GM19395 (cell line): ENCODE data around the gene NAA20.
"Not testable (repeated sequence)": the region's sequence is repeated elsewhere in the genome, so short reads cannot be mapped to it uniquely, and the experiment has no call there.

Source experiments
- ATAC-seq: cut with Tn5 transposase; IDR thresholded peaks from one replicate; pipeline ENCODE4 v1.9.1; 2021; ENCODE audit warnings: mild to moderate bottlenecking, moderate library complexity; ENCODE audit not compliant: unreplicated experiment

The NAA20 gene

DNA sequence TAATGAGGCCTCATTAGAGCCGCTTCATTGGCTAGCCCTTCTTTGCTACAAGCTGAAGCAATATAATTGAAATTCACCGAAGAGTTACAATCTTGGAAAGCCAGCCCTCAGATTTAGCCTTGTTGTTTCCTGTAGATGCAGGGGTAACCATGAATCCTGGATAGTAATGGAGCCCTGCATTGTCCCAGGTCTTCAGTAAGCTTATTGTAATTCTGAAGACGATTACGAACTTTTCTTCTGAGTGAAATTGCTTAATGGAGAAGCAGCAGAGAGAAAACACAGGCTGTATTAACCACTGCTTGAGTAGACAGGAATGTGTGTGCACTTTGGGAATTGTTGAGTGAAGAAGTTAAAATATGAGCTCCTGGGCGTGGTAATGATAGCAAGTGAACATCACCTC lies 26.3 kb upstream of the NAA20 start:
- ATAC-seq: no peak

DNA sequence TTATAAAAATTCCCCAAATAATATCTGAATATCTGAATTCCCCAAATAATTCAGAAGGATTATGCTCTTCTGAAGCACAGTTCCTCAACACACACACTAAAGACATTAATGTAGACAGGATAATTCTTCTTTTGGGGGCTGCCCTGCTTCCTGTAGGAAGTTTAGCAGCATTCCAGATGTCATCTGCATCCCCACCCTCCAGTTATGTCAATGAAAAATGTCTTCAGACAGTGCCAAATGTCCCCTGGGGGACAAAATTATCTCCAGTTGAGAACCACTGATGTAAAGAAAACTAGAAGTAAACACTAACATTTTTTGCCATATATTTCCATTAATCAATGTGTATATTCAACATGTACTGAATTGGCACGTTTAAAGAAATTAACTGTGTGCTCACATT lies 25.9 kb upstream of the NAA20 start:
- ATAC-seq: no peak

DNA sequence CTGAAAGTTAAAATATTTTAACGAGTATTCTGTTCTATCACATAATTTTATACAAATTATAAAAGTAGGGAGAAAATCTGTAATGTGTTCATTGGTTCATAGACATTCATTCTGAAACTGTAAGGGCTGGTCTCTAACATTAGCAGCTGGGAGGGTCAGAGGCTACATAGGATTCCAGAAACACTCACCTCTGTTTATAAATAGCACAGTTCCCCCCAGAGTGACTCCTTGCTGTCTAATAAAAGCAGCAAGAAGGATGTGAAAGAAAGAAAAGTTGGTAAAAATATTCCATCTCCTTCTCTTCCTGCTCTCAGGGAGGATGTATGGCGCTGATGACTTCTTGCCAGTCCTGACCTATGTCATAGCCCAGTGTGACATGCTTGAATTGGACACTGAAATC lies 25.3 kb upstream of the NAA20 start:
- no peak for ATAC-seq

DNA sequence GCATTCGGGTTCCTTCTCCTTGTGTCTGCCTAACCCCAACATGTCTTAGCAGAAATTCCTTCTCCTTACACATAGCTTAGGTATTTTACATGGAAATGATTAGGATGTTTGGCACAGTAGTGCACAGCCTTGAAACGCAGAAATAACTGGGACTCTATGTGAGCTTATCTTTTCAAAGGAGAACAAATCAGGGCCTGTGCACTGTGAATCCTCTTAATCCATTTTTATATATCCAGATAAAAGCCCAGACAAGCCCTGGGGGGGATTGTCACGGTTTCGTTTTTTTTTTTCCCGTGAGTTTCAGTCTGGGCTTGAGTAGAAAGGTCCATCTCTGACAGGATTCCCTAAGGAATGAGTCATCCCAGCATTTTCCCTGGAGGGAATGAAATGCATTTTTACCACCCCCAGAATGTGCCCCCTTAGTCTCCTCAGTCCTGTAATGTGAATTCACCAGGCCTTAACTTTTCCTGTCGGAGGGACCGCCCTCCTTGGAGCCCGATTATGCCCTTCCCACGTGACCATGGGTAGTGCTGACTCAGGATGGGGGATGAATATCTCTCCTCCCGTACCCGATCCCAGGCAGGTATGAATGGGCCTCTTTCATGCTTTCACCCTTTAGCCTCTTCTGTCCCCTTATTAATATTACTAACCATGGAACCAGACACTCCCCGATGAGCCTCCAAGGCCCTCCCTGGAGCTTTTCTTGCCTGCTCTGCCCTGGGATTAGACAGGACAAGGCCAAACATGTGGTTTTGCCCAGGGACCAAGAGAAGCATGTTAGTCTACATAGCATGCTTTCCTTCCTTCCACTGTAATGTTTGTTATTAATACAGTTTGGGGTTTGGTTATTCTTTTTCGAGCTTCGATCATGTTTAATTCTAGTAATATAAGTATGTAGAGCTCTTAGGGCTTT lies 23.9 kb upstream of the NAA20 start:
- no peak for ATAC-seq

- no peak for ATAC-seq
Observed at GRCh38 chr20:19993958-19994669, 23.0 kb upstream of the NAA20 start.

DNA sequence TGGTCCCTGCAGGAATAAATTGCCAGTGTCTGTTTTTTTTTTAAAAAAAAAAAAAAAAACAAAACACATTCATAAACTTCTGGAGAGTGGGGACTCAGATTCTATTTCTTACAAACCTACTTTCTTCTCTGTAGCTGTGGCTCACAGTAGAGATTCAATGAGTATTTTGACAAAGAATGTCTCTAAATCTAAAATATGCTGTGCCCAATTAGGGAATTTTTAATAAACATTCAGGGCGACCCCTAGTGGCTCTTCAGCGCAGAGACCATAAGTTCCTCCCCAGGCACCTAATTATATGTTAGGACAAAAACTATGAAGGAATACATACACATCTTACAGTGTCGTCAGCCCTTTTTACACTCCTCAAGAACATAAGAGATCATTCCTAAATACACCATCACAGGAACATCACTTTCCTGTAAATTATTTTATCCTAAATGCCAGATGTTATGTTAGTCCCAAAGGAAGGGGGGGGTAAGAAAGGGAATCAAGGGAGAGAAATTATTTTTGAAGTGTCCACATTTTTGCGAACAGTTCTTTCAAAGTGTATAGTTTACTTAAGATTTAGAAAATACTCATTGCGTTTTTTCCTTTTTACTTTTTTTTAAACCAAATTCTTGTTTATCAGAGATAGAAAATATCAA lies 21.8 kb upstream of the NAA20 start:
- no peak for ATAC-seq

DNA sequence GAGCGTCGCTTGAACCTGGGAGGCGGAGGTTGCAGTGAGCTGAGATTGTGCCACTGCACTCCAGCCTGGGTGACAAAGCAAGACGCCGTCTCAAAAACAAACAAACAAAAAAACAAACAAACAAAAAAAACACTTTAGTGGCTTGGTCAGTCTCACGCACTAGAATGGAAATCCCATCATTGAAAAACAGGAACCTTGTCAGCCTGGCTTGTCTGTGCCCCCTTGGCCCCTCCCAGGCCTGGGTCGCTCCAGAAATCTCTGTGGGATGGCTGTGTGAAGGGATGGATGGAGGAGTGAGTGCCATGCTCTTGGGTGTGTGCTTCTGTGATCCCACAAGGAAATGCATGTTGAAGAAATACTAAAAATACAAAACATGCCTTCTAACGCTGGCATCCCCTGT lies 20.9 kb upstream of the NAA20 start:
- ATAC-seq: no peak

GRCh38 chr20:19996917-19997316 lies 20.2 kb upstream of the NAA20 start:
- no peak for ATAC-seq

DNA sequence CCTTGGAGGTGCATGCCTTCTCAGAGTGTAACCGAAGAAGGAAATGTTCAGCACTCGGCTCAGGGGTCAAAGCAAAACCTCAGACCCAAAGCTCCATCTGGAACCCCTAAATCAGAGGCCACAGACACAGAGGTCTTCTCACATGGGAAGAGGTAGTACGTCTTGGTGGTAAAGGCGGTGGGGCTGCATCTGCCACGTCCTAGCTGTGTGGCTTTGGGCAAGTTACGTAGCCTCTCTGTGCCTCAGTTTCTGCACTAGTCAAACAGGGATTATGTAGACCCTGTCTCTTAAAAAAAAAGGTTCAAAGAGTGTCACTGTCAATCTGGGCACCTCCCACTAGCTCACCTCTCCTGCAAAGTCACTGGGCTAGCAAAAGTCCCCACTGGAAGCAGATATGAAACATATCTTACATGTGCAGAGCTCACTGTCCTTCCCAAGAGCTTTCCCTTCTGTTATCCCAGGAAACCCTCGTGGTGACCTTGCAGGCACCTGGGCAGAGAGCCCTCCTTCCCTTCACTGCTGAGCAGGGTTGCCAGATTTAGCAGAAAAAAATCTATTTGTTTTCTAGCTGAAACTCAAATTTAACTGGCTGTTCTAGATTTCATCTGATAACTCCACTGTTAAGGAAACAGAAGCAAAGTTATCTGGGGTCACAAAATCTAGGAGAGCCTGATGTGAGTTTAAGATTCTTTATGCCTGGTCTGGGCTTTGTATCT lies 18.0 kb upstream of the NAA20 start:
- ATAC-seq: no peak

DNA sequence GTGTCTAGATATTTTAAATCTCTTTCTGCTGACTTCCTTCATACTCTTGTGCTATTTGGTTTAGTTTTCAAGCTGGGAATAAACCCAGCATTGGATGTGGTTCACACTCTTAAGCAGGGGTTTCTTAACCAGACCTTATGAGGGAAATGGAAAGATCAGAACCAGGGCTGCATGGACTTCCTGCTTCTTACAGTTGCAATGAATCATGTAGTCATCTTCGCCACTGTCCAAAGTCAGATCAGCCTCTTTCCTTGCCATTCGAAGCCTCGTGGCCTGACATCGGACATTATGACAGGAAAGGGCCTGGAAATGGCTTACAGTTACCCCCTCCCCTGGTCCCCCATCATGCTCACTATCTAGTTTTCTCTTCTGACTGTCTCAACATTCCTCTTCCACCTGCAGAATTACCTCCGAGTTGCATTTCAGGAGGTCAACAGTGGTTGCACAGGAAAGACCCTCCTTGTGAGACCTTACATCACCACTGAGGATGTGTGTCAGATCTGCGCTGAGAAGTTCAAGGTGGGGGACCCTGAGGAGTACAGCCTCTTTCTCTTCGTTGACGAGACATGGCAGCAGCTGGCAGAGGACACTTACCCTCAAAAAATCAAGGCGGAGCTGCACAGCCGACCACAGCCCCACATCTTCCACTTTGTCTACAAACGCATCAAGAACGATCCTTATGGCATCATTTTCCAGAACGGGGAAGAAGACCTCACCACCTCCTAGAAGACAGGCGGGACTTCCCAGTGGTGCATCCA lies 16.8 kb upstream of the NAA20 start:
- no peak for ATAC-seq

- ATAC-seq: no peak
Observed at GRCh38 chr20:20002101-20002998, 14.8 kb upstream of the NAA20 start.

GRCh38 chr20:20003031-20003954 lies 13.9 kb upstream of the NAA20 start:
- no peak for ATAC-seq

DNA sequence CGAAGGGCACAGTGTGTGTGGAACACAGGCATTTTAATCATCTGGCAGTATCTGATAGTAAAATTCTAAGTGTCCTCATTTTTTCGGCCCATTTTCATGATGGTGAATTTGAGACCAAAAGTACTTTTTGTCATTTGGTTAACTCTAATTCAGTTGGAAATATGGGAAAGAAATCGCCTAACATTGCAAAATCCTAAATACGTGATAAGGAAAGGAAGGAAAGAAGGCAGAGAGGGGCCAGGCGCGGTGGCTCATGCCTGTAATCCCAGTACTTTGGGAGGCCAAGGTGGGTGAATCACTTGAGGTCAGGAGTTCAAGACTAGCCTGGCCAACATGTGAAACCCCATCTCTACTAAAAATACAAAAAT lies 13.2 kb upstream of the NAA20 start:
- ATAC-seq: not testable (repeated sequence)

DNA sequence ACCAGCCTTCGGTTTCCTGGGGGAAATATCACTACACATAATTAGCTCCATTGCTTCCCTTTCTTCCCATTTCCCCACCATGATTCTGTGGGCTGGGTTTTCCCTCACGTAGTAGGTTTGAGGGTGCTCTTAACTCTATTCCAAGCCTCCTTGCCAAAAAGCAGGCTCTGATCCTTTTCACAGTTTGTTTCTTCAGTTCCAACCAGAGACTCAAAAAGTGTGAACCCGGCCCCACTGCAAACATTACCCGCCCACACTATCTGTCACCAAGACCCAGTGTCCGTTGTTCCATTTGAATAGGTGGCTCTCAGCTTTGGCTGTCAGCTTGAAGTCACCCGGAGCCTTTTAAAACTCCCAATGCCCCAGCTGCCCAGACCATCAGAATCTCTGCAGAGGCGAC lies 11.8 kb upstream of the NAA20 start:
- ATAC-seq: no peak

- no peak for ATAC-seq
Observed at GRCh38 chr20:20009784-20010253, 7.3 kb upstream of the NAA20 start.

DNA sequence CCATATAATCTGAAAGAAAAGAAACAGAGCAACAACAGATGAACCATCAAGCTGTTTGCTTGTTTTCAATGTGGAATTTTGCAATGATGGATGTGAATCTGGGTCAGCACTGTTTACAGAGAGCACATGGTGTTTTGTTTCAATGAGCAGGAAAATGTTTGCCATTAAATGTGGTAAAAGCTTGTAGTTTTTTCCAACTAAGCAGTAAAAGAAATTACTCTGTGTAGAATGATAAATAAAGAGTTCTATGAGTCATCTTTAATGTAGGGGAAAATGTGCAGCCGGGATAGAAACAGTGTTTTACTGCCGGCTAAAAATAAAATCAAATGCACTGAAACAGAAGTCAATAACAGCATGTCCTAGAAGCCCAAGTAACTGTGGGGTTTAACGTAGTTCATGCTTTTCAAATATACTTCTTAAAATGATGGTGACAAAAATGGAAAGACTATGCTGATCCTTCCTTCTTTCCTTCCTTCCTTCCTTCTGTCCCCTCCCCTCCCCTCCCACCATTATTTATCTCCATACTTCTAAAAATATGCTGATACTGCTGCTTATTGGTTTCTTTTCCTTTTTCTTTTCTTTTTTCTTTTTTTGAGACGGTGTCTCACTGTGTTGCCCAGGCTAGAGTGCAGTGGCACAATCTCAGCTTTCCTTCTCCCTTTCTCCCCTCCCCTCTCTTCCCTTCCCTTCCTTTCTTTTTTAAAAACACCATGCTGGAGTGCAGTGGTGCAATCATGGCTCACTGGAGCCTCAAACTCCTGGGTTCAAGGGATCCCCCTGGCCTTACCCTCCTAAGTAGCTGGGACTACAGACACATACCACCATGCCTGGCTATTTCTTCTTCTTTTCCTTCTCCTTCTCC lies 6.3 kb upstream of the NAA20 start:
- no peak for ATAC-seq

DNA sequence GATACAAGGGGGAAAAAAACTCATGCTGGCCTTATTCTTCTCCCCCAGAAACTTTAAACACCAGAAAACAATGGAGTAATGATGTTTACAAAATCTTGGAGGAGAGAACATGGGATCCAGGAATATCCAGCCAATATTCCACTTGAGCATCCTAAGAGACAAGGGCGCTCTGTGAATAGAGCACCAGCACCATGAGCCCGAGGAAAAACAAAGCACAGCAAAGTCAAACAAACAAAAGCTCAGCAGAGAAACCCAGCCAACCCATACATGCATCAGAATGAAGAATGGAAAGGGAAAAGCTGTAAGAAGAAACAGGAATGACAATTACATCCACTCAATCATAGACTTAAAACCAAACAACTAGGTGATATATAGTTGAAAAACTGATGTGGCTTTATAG lies 4.6 kb upstream of the NAA20 start:
- no peak for ATAC-seq
